OCI-LY3 (cell line): Measurements from ENCODE around the gene CHST11.

Experiments used
- CTCF ChIP-seq: fragments of 200-600, 300-600 bp; sonication (generic); IDR thresholded peaks from 2 replicates; pipeline ENCODE4 v1.5.1; 2014; ENCODE audit warnings: antibody characterized with exemption, low read length, low read depth
- EZH2phosphoT487 ChIP-seq: fragments of 200-600 bp; shearing (Covaris generic); IDR thresholded peaks from 2 replicates; pipeline ENCODE4 v1.6.1; 2018; ENCODE audit warnings: antibody characterized with exemption, mixed run types, low read depth

GRCh38 chr12:104805186-104805585 is 348.4 kb downstream of the CHST11 start:
- TF ChIP-seq CTCF (no peak), EZH2phosphoT487 (no peak)
